SU-DHL-6 (cell line): Measurements from ENCODE around the gene MAP3K20.

Experiments used
- H2AFZ ChIP-seq: fragments of 200-600 bp; sonication (generic); 2 replicates; pipeline ENCODE4 v1.6.1; 2014; ENCODE audit warnings: low read depth, mild to moderate bottlenecking, moderate library complexity, mixed read lengths, antibody characterized with exemption, low read length; ENCODE audit not compliant: severe bottlenecking
- H3F3A ChIP-seq: fragments of 200-600 bp; shearing (Covaris generic); 2 replicates; pipeline ENCODE4 v1.6.0; 2016; ENCODE audit warnings: antibody characterized with exemption, mild to moderate bottlenecking; ENCODE audit not compliant: insufficient read depth
- H3K27ac ChIP-seq: fragments of 200-600 bp; sonication (generic); 2 replicates; pipeline ENCODE4 v1.5.1; 2016; ENCODE audit warnings: low read depth, mild to moderate bottlenecking, low read length, moderate library complexity, mixed read lengths
- H3K27me3 ChIP-seq: fragments of 200-600 bp; sonication (generic), shearing (Covaris generic); 2 replicates; pipeline ENCODE4 v1.6.0; 2014; ENCODE audit warnings: mild to moderate bottlenecking, low read length
- H3K36me3 ChIP-seq: fragments of 200-600 bp; sonication (generic); 2 replicates; pipeline ENCODE4 v1.6.1; 2014; ENCODE audit warnings: mild to moderate bottlenecking, low read length, mixed read lengths
- H3K4me2 ChIP-seq: fragments of 300-600, 200-600 bp; shearing (Covaris generic), sonication (generic); 2 replicates; pipeline ENCODE4 v1.6.0; 2014; ENCODE audit warnings: low read length, low read depth, mild to moderate bottlenecking; ENCODE audit not compliant: poor library complexity, severe bottlenecking
- H3K4me3 ChIP-seq: fragments of 200-600 bp; sonication (generic); 2 replicates; pipeline ENCODE4 v1.5.1; 2014; ENCODE audit warnings: antibody characterized with exemption, low read length, mild to moderate bottlenecking, mixed read lengths; ENCODE audit not compliant: insufficient read depth, poor library complexity, severe bottlenecking
- H3K79me2 ChIP-seq: fragments of 200-600 bp; sonication (generic); 2 replicates; pipeline ENCODE4 v1.6.1; 2014; ENCODE audit warnings: mild to moderate bottlenecking, low read length, moderate library complexity; ENCODE audit not compliant: insufficient read depth
- H3K9ac ChIP-seq: fragments of 200-600 bp; sonication (generic); 2 replicates; pipeline ENCODE4 v1.7.0; 2014; ENCODE audit warnings: mild to moderate bottlenecking, low read length
- H3K9me2 ChIP-seq: fragments of 200-600 bp; sonication (generic); replicated peaks from 2 replicates; pipeline ENCODE4 v1.6.1; 2014; ENCODE audit warnings: low read length; ENCODE audit not compliant: insufficient read depth
- H3K9me3 ChIP-seq: fragments of 200-600 bp; sonication (generic); 2 replicates; pipeline ENCODE4 v1.6.1; 2014; ENCODE audit warnings: low read length, mixed read lengths; ENCODE audit not compliant: insufficient read depth
- H4K20me1 ChIP-seq: fragments of 200-600 bp; sonication (generic); 2 replicates; pipeline ENCODE4 v1.6.1; 2014; ENCODE audit warnings: low read depth, mild to moderate bottlenecking, antibody characterized with exemption, low read length, moderate library complexity, mixed read lengths
- CTCF ChIP-seq: fragments of 200-600 bp; sonication (generic); IDR thresholded peaks from one replicate; pipeline ENCODE4 v1.5.1; 2017; ENCODE audit warnings: antibody characterized with exemption, mild to moderate bottlenecking, low read length, moderate library complexity; ENCODE audit not compliant: insufficient read depth, poor library complexity, severe bottlenecking
- EZH2phosphoT487 ChIP-seq: fragments of 200-600 bp; sonication (generic), shearing (Covaris generic); conservative IDR thresholded peaks from 2 replicates; pipeline ENCODE4 v1.6.1; 2018; ENCODE audit warnings: mild to moderate bottlenecking, antibody characterized with exemption, low read length, moderate library complexity, mixed read lengths

Gene MAP3K20

GRCh38 chr2:173101687-173102086 is 26.0 kb downstream of the MAP3K20 start:
- H3K79me2 ChIP-seq = no peaks in the 10 kb centered on the region
- no peaks in the 10 kb centered on the region for H3K36me3 ChIP-seq
- no peaks in the 10 kb centered on the region for H3K27me3 ChIP-seq
- H2AFZ ChIP-seq = no peak overlapping the region
- no peaks in the 10 kb centered on the region for H3K9me3 ChIP-seq
- no peak overlapping the region for H3K4me3 ChIP-seq
- H3K9ac ChIP-seq = no peak overlapping the region
- no peak overlapping the region for H3K27ac ChIP-seq
- no peak overlapping the region for H3K4me2 ChIP-seq
- TF ChIP-seq CTCF (no peak), EZH2phosphoT487 (no peak)
- H4K20me1 ChIP-seq = no peaks in the 10 kb centered on the region
- no peaks in the 10 kb centered on the region for H3K9me2 ChIP-seq
- H3F3A ChIP-seq = no peaks in the 10 kb centered on the region

GRCh38 chr2:173104156-173104555 is 28.5 kb downstream of the MAP3K20 start:
- H3K27ac ChIP-seq = no peak overlapping the region
- H3K79me2 ChIP-seq = no peaks in the 10 kb centered on the region
- H3F3A ChIP-seq = no peaks in the 10 kb centered on the region
- H3K9me2 ChIP-seq = no peaks in the 10 kb centered on the region
- no peaks in the 10 kb centered on the region for H3K36me3 ChIP-seq
- no peaks in the 10 kb centered on the region for H3K27me3 ChIP-seq
- no peak overlapping the region for H3K4me3 ChIP-seq
- TF ChIP-seq CTCF (no peak), EZH2phosphoT487 (no peak)
- H3K9me3 ChIP-seq = no peaks in the 10 kb centered on the region
- H2AFZ ChIP-seq = no peak overlapping the region
- H3K4me2 ChIP-seq = no peak overlapping the region
- H3K9ac ChIP-seq = no peak overlapping the region
- no peaks in the 10 kb centered on the region for H4K20me1 ChIP-seq

- no peak overlapping the region for H3K27ac ChIP-seq
- H3K36me3 ChIP-seq = no peaks in the 10 kb centered on the region
- H3K27me3 ChIP-seq = no peaks in the 10 kb centered on the region
- H3K4me2 ChIP-seq = no peak overlapping the region
- H3F3A ChIP-seq = no peaks in the 10 kb centered on the region
- no peaks in the 10 kb centered on the region for H4K20me1 ChIP-seq
- no peak overlapping the region for H2AFZ ChIP-seq
- TF ChIP-seq EZH2phosphoT487 = no peak
- H3K9me2 ChIP-seq = no peaks in the 10 kb centered on the region
- no peaks in the 10 kb centered on the region for H3K9me3 ChIP-seq
- no peaks in the 10 kb centered on the region for H3K79me2 ChIP-seq
- H3K4me3 ChIP-seq = no peak overlapping the region
- no peak overlapping the region for H3K9ac ChIP-seq
These were observed 31.4 kb downstream of the MAP3K20 start for GRCh38 chr2:173106959-173107628.

GRCh38 chr2:173107629-173108022 is 32.0 kb downstream of the MAP3K20 start:
- Histone ChIP-seq H3K36me3 (no peaks in the 10 kb centered on the region), H3K9ac (no peak overlapping the region), H2AFZ (no peak overlapping the region), H3K4me2 (no peak overlapping the region), H3K4me3 (no peak overlapping the region), H3F3A (no peaks in the 10 kb centered on the region), H3K27me3 (no peaks in the 10 kb centered on the region), H3K9me3 (no peaks in the 10 kb centered on the region), H3K79me2 (no peaks in the 10 kb centered on the region), H3K9me2 (no peaks in the 10 kb centered on the region), H3K27ac (no peak overlapping the region), H4K20me1 (no peaks in the 10 kb centered on the region)
- TF ChIP-seq CTCF (no peak), EZH2phosphoT487 (no peak)
